H9 (cell line): ENCODE measurements around the gene GFER. TPM values are rescaled to one million over a fixed set of nuclear protein-coding genes. Genes with fewer than 3 reads are reported as not detected.
A peak's percentile ranks its signal among the peaks of the same experiment; 100 is the strongest.

Experiments
- DNase-seq: peaks from one replicate; pipeline ENCODE4 v3.0.0-alpha.2; 2017
- H2AFZ ChIP-seq: one replicate; pipeline ENCODE4 v1.6.1; 2013; ENCODE audit warnings: mild to moderate bottlenecking, low read length, control low read depth, moderate library complexity
- H2AK5ac ChIP-seq: 2 replicates; pipeline ENCODE4 v1.6.1; 2013; ENCODE audit warnings: low read length, control low read depth, mixed read lengths; ENCODE audit not compliant: insufficient read length
- H2BK120ac ChIP-seq: one replicate; pipeline ENCODE4 v1.6.1; 2013; ENCODE audit warnings: low read depth, mild to moderate bottlenecking, low read length, control low read depth, inconsistent platforms; ENCODE audit not compliant: poor library complexity, severe bottlenecking
- H2BK12ac ChIP-seq: 2 replicates; pipeline ENCODE4 v1.6.1; 2013; ENCODE audit warnings: low read length, control low read depth, mixed read lengths, low read depth; ENCODE audit not compliant: insufficient read length
- H2BK15ac ChIP-seq: 2 replicates; pipeline ENCODE4 v1.6.1; 2013; ENCODE audit warnings: low read depth, low read length, control low read depth
- H2BK20ac ChIP-seq: one replicate; pipeline ENCODE4 v1.6.1; 2013; ENCODE audit warnings: low read depth, mild to moderate bottlenecking, low read length, control low read depth, inconsistent platforms; ENCODE audit not compliant: poor library complexity, severe bottlenecking
- H2BK5ac ChIP-seq: 2 replicates; pipeline ENCODE4 v1.6.1; 2013; ENCODE audit warnings: low read length, control low read depth, mixed read lengths; ENCODE audit not compliant: insufficient read length
- H3K14ac ChIP-seq: 2 replicates; pipeline ENCODE4 v1.6.1; 2013; ENCODE audit warnings: low read length, control low read depth; ENCODE audit not compliant: insufficient read depth
- H3K18ac ChIP-seq: 2 replicates; pipeline ENCODE4 v1.6.1; 2013; ENCODE audit warnings: low read depth, mild to moderate bottlenecking, mixed read lengths, low read length, control low read depth; ENCODE audit not compliant: insufficient read length
- H3K23ac ChIP-seq: 2 replicates; pipeline ENCODE4 v1.6.1; 2013; ENCODE audit warnings: low read length, control low read depth, mixed read lengths, low read depth; ENCODE audit not compliant: insufficient read length
- H3K23me2 ChIP-seq: 2 replicates; pipeline ENCODE4 v1.6.1; 2013; ENCODE audit warnings: low read depth, mild to moderate bottlenecking, mixed read lengths, low read length, control low read depth; ENCODE audit not compliant: insufficient read length, poor library complexity, severe bottlenecking
- H3K27ac ChIP-seq: 2 replicates; pipeline ENCODE4 v1.5.1; 2013; ENCODE audit warnings: low read length, control low read depth, mixed read lengths, low read depth; ENCODE audit not compliant: insufficient read length
- H3K27me3 ChIP-seq: 2 replicates; pipeline ENCODE4 v1.6.1; 2013; ENCODE audit warnings: low read length, control low read depth, inconsistent platforms; ENCODE audit not compliant: insufficient read depth
- H3K4ac ChIP-seq: 2 replicates; pipeline ENCODE4 v1.6.1; 2013; ENCODE audit warnings: low read depth, mild to moderate bottlenecking, control low read depth, inconsistent platforms, low read length, moderate library complexity
- H3K4me1 ChIP-seq: 2 replicates; pipeline ENCODE4 v1.6.1; 2013; ENCODE audit warnings: low read length, control low read depth, inconsistent platforms; ENCODE audit not compliant: insufficient read depth
- H3K4me2 ChIP-seq: 2 replicates; pipeline ENCODE4 v1.6.1; 2013; ENCODE audit warnings: low read length, control low read depth, mixed read lengths; ENCODE audit not compliant: insufficient read length, insufficient read depth
- H3K56ac ChIP-seq: 2 replicates; pipeline ENCODE4 v1.6.1; 2013; ENCODE audit warnings: low read depth, mild to moderate bottlenecking, mixed read lengths, low read length, control low read depth; ENCODE audit not compliant: insufficient read length
- H3K79me1 ChIP-seq: 2 replicates; pipeline ENCODE4 v1.6.1; 2013; ENCODE audit warnings: low read depth, mild to moderate bottlenecking, moderate library complexity, low read length, control low read depth, inconsistent platforms; ENCODE audit not compliant: insufficient read depth, poor library complexity, severe bottlenecking
- H3K79me2 ChIP-seq: 2 replicates; pipeline ENCODE4 v1.6.1; 2013; ENCODE audit warnings: low read length, control low read depth, inconsistent platforms; ENCODE audit not compliant: insufficient read depth
- H3K9ac ChIP-seq: 2 replicates; pipeline ENCODE4 v1.6.1; 2013; ENCODE audit warnings: low read length, control low read depth, mixed read lengths; ENCODE audit not compliant: insufficient read length; ENCODE audit errors: extremely low read depth
- H3K9me3 ChIP-seq: one replicate; pipeline ENCODE4 v1.6.1; 2013; ENCODE audit warnings: low read depth, low read length, inconsistent platforms; ENCODE audit not compliant: control insufficient read depth
- H3T11ph ChIP-seq: one replicate; pipeline ENCODE4 v1.6.1; 2013; ENCODE audit warnings: mild to moderate bottlenecking, low read length, control low read depth, inconsistent platforms
- H4K20me1 ChIP-seq: one replicate; pipeline ENCODE4 v1.6.1; 2013; ENCODE audit not compliant: control insufficient read depth, insufficient read length, insufficient read depth
- H4K5ac ChIP-seq: 2 replicates; pipeline ENCODE4 v1.6.1; 2013; ENCODE audit warnings: low read depth, mild to moderate bottlenecking, mixed read lengths, low read length, control low read depth; ENCODE audit not compliant: insufficient read length
- H4K8ac ChIP-seq: replicated peaks from 2 replicates; pipeline ENCODE4 v1.6.1; 2013; ENCODE audit warnings: low read length, control low read depth, mixed read lengths, low read depth; ENCODE audit not compliant: insufficient read length
- H4K91ac ChIP-seq: 2 replicates; pipeline ENCODE4 v1.6.1; 2013; ENCODE audit warnings: low read depth, mild to moderate bottlenecking, moderate library complexity, mixed read lengths, low read length, control low read depth; ENCODE audit not compliant: insufficient read length
- H3K27ac Mint-ChIP-seq, 3 experiments: 2 replicates in 2 of 3; 3 replicates in 1 of 3; pipeline ENCODE4 v1.8.0; 2020 to 2021; ENCODE audit warnings: mixed read lengths in 3 of 3, mild to moderate bottlenecking in 1 of 3, moderate library complexity in 1 of 3
- H3K27me3 Mint-ChIP-seq: 2 replicates; pipeline ENCODE4 v1.8.0; 2021; ENCODE audit warnings: low read depth, mild to moderate bottlenecking, moderate library complexity, mixed read lengths
- H3K36me3 Mint-ChIP-seq, 3 experiments: 2 replicates in 2 of 3; 3 replicates in 1 of 3; pipeline ENCODE4 v1.8.0; 2020 to 2021; ENCODE audit warnings: low read depth in 3 of 3, mixed read lengths in 3 of 3; ENCODE audit not compliant: insufficient read depth in 1 of 3
- H3K4me1 Mint-ChIP-seq, 2 experiments: 2 replicates each; pipeline ENCODE4 v1.8.0; 2020; ENCODE audit warnings: mixed read lengths in 2 of 2
- H3K4me3 Mint-ChIP-seq, 2 experiments: 2 replicates in 1 of 2; 3 replicates in 1 of 2; pipeline ENCODE4 v1.8.0; 2020 to 2021; ENCODE audit warnings: mild to moderate bottlenecking in 2 of 2, mixed read lengths in 2 of 2, moderate library complexity in 1 of 2
- H3K9me3 Mint-ChIP-seq, 2 experiments: 2 replicates in 1 of 2; 3 replicates in 1 of 2; pipeline ENCODE4 v1.8.0; 2020; ENCODE audit warnings: mild to moderate bottlenecking in 2 of 2, mixed read lengths in 2 of 2, moderate library complexity in 1 of 2
- CTCF ChIP-seq: fragments of 200-600 bp; sonication (generic); conservative IDR thresholded peaks from 3 replicates; pipeline ENCODE4 v1.8.0; 2021; ENCODE audit warnings: antibody characterized with exemption, mild to moderate bottlenecking
- WGBS: extraction: QIAGEN DNeasy Blood & Tissue Kit; methylation state at CpG from one replicate; pipeline ENCODE4 v1.1.7; 2013; ENCODE audit warnings: missing lambda C conversion rate, low lambda C conversion rate, mixed read lengths; ENCODE audit not compliant: insufficient read length; ENCODE audit errors: extremely low coverage; 5-methylcytosine and 5-hydroxymethylcytosine counted together
- total RNA-seq: library from RNA; stranded (reverse); gene quantifications from 2 replicates; pipeline ENCODE4 v1.2.1, GENCODE V29; 2021

GFER gene
- total RNA-seq, 1 experiment from 2014 or later = 49.1 TPM

GRCh38 chr16:1942047-1942809 is 41.8 kb upstream of the GFER start:
- Histone ChIP-seq H3K27me3 (no peaks in the 10 kb centered on the region), H3K4me2 (peak overlapping the region; percentile 55), H3K79me2 (no peaks in the 10 kb centered on the region), H4K8ac (no peak overlapping the region), H3K56ac (no peak overlapping the region), H2BK120ac (no peak overlapping the region), H2AFZ (no peak overlapping the region), H2BK15ac (no peak overlapping the region), H4K20me1 (no peaks in the 10 kb centered on the region), H3K4ac (no peak overlapping the region), H2BK5ac (no peak overlapping the region), H4K5ac (no peak overlapping the region), H3K14ac (no peak overlapping the region), H3K23ac (no peak overlapping the region), H4K91ac (no peak overlapping the region), H3K79me1 (no peaks in the 10 kb centered on the region), H3T11ph (no peak overlapping the region), H3K18ac (no peak overlapping the region), H2BK12ac (no peak overlapping the region), H3K27ac (no peak overlapping the region), H3K23me2 (peaks cover 7% of the 10 kb centered on the region), H3K4me1 (peaks cover 4% of the 10 kb centered on the region; the same call in 1 of the 2 replicates), H3K9ac (no peak overlapping the region), H2BK20ac (no peak overlapping the region), H2AK5ac (no peak overlapping the region), H3K9me3 (no peaks in the 10 kb centered on the region)
- peak; percentile 29 for DNase-seq
- peaks cover 10 to 22% (median 17%) of the 10 kb centered on the region in 3 experiments; a peak in 6 of 7 replicates for H3K36me3 Mint-ChIP-seq
- H3K4me1 Mint-ChIP-seq = peaks cover 15 to 23% of the 10 kb centered on the region in 2 experiments
- H3K27me3 Mint-ChIP-seq = no peaks in the 10 kb centered on the region; the same call in 1 of the 2 replicates
- WGBS = no CpG with 5 or more reads among the region's 17 CpGs
- H3K27ac Mint-ChIP-seq = no peak overlapping the region
- peak overlapping the region; percentile 88 to 93 for H3K4me3 Mint-ChIP-seq
- H3K9me3 Mint-ChIP-seq = no peaks in the 10 kb centered on the region
- no peak for TF ChIP-seq CTCF
